Naive thymus-derived CD4-positive, alpha-beta T cell (primary cell): ENCODE data around the gene ARHGAP6. TPM values are rescaled to one million over a fixed set of nuclear protein-coding genes. Genes with fewer than 3 reads are reported as not detected.
A peak's percentile ranks its signal among the peaks of the same experiment; 100 is the strongest.

Experiments used
- ATAC-seq: fragments of 150-1000 bp; cut with Tn5 transposase; 2 replicates; pipeline ENCODE4 v1.10.0; 2021; ENCODE audit warnings: mild to moderate bottlenecking, moderate library complexity
- CTCF ChIA-PET: fragments of 350-600 bp; sonication (Branson Sonifier 250); formaldehyde crosslinking; loops from one replicate; lab custom pipeline; 2021; ENCODE audit warnings: antibody characterized with exemption; lab: Charles Lee
- POLR2A ChIA-PET: fragments of 350-600 bp; sonication (Branson Sonifier 250); formaldehyde crosslinking; loops from one replicate; lab custom pipeline; 2021; ENCODE audit warnings: antibody characterized with exemption, inconsistent platforms; lab: Charles Lee
- DNase-seq, 9 donors: peaks; one replicate each; pipeline versions ENCODE4 v3.0.0 to v3.0.0-alpha.2; 2020 to 2022; ENCODE audit warnings: mixed read lengths in 1 of 9
- H3K27ac ChIP-seq: one replicate; pipeline ENCODE4 v1.7.0; 2013; ENCODE audit warnings: mild to moderate bottlenecking, low read depth, low read length, moderate library complexity
- H3K27me3 ChIP-seq, 2 donors: one replicate each; pipeline ENCODE4 v1.7.0; 2013; ENCODE audit warnings: low read length in 2 of 2, mild to moderate bottlenecking in 2 of 2, moderate library complexity in 2 of 2; ENCODE audit not compliant: control insufficient read depth in 2 of 2, insufficient read depth in 2 of 2
- H3K36me3 ChIP-seq, 3 experiments: 1 replicate in 2 of 3; 2 replicates in 1 of 3; pipeline ENCODE4 v1.7.0; 2013; ENCODE audit warnings: low read length in 3 of 3, mild to moderate bottlenecking in 3 of 3, moderate library complexity in 1 of 3; ENCODE audit not compliant: insufficient read depth in 3 of 3, control insufficient read depth in 2 of 3
- H3K4me1 ChIP-seq, 2 donors: one replicate each; pipeline ENCODE4 v1.7.0; 2013; ENCODE audit warnings: low read length in 2 of 2, mild to moderate bottlenecking in 2 of 2, moderate library complexity in 1 of 2; ENCODE audit not compliant: control insufficient read depth in 2 of 2, insufficient read depth in 2 of 2
- H3K4me3 ChIP-seq: 2 replicates; pipeline ENCODE4 v1.7.0; 2013; ENCODE audit warnings: mild to moderate bottlenecking, low read length
- H3K9me3 ChIP-seq, 3 experiments: 1 replicate in 2 of 3; 2 replicates in 1 of 3; pipeline ENCODE4 v1.7.0; 2013; ENCODE audit warnings: low read length in 3 of 3; ENCODE audit not compliant: control insufficient read depth in 2 of 3
- H3K27ac Mint-ChIP-seq, 9 donors: one replicate each; pipeline ENCODE4 v1.8.0; 2020 to 2022; ENCODE audit warnings: mixed read lengths in 9 of 9, mild to moderate bottlenecking in 8 of 9, moderate library complexity in 5 of 9, inconsistent platforms in 2 of 9
- H3K27me3 Mint-ChIP-seq, 5 donors: one replicate each; pipeline ENCODE4 v1.8.0; 2021 to 2022; ENCODE audit warnings: mixed read lengths in 5 of 5, mild to moderate bottlenecking in 1 of 5
- H3K36me3 Mint-ChIP-seq, 5 donors: one replicate each; pipeline ENCODE4 v1.8.0; 2020 to 2022; ENCODE audit warnings: mixed read lengths in 5 of 5, mild to moderate bottlenecking in 3 of 5, inconsistent platforms in 1 of 5
- H3K4me1 Mint-ChIP-seq, 7 donors: one replicate each; pipeline ENCODE4 v1.8.0; 2020 to 2022; ENCODE audit warnings: mixed read lengths in 7 of 7, mild to moderate bottlenecking in 3 of 7, inconsistent platforms in 1 of 7
- H3K4me3 Mint-ChIP-seq, 10 donors: one replicate each; pipeline ENCODE4 v1.8.0; 2020 to 2022; ENCODE audit warnings: mild to moderate bottlenecking in 10 of 10, mixed read lengths in 10 of 10, moderate library complexity in 6 of 10, inconsistent platforms in 2 of 10
- H3K9me3 Mint-ChIP-seq, 11 donors: one replicate each; pipeline ENCODE4 v1.8.0; 2020 to 2022; ENCODE audit warnings: mixed read lengths in 11 of 11, mild to moderate bottlenecking in 4 of 11, inconsistent platforms in 1 of 11, moderate library complexity in 1 of 11
- intact Hi-C, 2 donors: fragments of 100-400 bp; cut with micrococcal nuclease; formaldehyde crosslinking; loops; one replicate each; pipeline ENCODE4 v1.15.1; 2023
- polyA plus RNA-seq, 2 donors: library from polyadenylated mRNA; unstranded; fragments of 300-500 nt; fragmentation: Illumina TruSeq; gene quantifications; one replicate each; pipeline ENCODE4 v1.2.3, GENCODE V29; 2021
- total RNA-seq, 6 experiments: library from RNA in 5 of 6; stranded (reverse) in 5 of 6; gene quantifications; 1 replicate in 5 of 6; 2 replicates in 1 of 6; pipeline ENCODE4 v1.2.3 and lab custom pipeline; 2021 to 2026

The ARHGAP6 gene
- total and polyA plus RNA-seq, 7 experiments from 2014 or later: 0.11 to 0.83 TPM; not detected in 5

DNA sequence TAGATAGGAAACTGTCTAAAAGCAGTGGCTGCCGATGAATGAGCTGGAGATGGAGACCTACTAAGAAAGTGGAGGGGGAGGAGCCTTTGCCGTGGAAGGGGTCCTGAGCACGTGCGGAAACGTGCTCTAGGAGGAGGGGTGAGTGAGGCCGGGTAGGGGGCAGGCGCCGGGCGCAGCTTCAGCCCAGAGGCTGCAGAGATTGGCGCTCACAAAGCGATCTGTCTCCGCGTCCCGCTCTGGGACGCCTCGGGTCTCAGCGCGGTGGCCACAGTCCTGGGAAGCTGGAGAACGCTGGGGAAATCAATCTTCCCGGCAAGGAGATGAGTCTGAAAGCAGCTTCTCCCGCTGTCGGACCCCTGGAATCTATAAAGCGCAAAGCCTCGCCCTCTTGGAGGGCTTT, 444 bp upstream of the ARHGAP6 start:
- CTCF ChIA-PET: interaction anchor here (0.6 kb wide), 1 partner anchor 32 kb away, joined by 3 read pairs; no protein-coding TSS in a partner anchor
- Histone ChIP-seq H3K4me1 (no peaks in the 10 kb centered on the region), H3K4me3 (no peak overlapping the region), H3K9me3 (no peaks in the 10 kb centered on the region), H3K27me3 (no peaks in the 10 kb centered on the region), H3K36me3 (no peaks in the 10 kb centered on the region), H3K27ac (no peak overlapping the region)
- H3K27me3 Mint-ChIP-seq: peaks cover 36 to 58% (median 50%) of the 10 kb centered on the region in 5 donors
- H3K4me3 Mint-ChIP-seq: peak overlapping the region in 4 of 10 donors; percentile 33 to 63 (median 47)
- ATAC-seq (no peak), DNase-seq (no peak)
- peaks cover 0 to 12% (median 3%) of the 10 kb centered on the region in 7 donors for H3K4me1 Mint-ChIP-seq
- no peaks in the 10 kb centered on the region for H3K36me3 Mint-ChIP-seq
- intact Hi-C loops: no loop called here
- H3K9me3 Mint-ChIP-seq: peaks cover 0 to 3% (median 0%) of the 10 kb centered on the region in 11 donors
- no peak overlapping the region for H3K27ac Mint-ChIP-seq
- POLR2A ChIA-PET: no interaction called here

DNA sequence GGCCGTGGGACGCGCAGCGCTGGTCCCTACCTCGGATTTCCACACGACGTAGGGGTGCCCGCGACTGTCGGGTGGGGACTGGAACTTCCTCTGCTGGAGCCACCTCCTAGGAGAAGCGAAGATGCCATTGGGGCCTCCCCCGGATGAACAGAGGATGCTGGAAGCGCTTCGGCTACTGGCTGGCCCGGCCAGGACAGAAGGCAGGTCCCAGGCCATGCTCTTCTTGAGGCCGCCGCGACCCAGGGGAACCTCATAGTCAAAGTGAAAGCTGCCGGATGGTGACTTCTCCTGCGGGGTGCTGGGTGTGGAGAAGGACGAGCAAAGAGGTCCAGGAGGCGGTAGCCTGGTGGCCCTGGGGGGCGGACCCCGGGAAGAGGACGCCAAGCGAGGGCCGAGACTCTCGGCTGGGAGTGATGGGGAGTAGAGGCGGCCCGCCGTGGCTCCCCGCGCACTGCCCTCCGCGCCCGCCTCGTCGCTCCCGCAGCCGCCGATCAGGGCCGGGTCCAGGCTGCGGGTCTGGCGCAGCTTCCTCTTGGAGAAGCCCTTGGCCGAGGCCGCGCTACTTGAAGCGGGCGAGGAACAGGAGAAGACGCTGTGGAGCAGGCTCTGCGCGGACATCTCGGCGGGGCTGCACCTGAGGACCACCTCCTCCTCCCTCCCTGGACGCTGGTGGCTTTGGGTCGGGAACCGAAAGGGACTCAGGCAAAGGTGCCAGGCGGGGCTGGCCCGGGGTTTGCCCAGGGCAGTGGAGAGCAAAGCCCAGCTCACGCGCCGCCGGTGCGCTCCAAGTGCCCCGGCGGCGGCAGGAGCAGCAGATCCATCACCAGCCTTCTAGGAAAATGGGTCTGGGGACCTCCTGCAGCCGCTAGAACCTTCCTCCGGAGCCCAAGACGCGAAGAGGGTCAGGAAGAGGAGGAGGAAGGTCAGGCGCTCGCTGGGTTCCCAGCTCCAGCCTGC, 1.2 kb downstream of the ARHGAP6 start:
- ChIA-PET CTCF (no interaction called here), POLR2A (no interaction called here)
- Histone ChIP-seq H3K27ac (no peak overlapping the region), H3K27me3 (no peaks in the 10 kb centered on the region), H3K4me3 (no peak overlapping the region), H3K9me3 (no peaks in the 10 kb centered on the region), H3K4me1 (no peaks in the 10 kb centered on the region), H3K36me3 (no peaks in the 10 kb centered on the region)
- Mint-ChIP-seq H3K4me3 (peak overlapping the region in 5 of 10 donors; percentile 14 to 74 (median 36)), H3K9me3 (peaks cover 0 to 5% (median 0%) of the 10 kb centered on the region in 11 donors), H3K4me1 (peaks cover 0 to 12% (median 3%) of the 10 kb centered on the region in 7 donors), H3K27ac (no peak overlapping the region), H3K27me3 (peaks cover 32 to 57% (median 44%) of the 10 kb centered on the region in 5 donors), H3K36me3 (no peaks in the 10 kb centered on the region)
- intact Hi-C loops: no loop called here
- ATAC-seq (no peak), DNase-seq (no peak)

DNA sequence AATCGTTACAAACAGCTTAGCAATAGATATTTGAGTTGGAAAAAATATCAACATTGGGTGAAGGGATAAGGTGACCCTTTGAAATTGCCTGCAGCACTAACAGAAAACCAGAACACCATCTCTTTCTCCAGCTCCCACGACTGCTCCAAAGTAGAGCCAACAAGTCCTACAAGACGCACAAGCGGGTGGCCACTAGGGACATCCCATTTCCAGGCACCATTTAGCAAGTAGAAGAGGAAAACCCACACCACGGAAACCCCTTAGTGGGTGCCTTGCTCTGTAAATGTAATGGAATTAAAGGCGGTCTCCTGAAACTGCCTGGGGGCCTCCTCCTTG, 1.9 kb downstream of the ARHGAP6 start:
- Histone ChIP-seq H3K9me3 (no peaks in the 10 kb centered on the region), H3K27ac (no peak overlapping the region), H3K27me3 (no peaks in the 10 kb centered on the region), H3K4me3 (no peak overlapping the region), H3K36me3 (no peaks in the 10 kb centered on the region), H3K4me1 (no peaks in the 10 kb centered on the region)
- Mint-ChIP-seq H3K27me3 (peaks cover 29 to 52% (median 41%) of the 10 kb centered on the region in 5 donors), H3K4me1 (peaks cover 0 to 12% (median 3%) of the 10 kb centered on the region in 7 donors), H3K4me3 (peak overlapping the region in 6 of 10 donors; percentile 7 to 74 (median 32)), H3K27ac (no peak overlapping the region), H3K9me3 (peaks cover 0 to 5% (median 0%) of the 10 kb centered on the region in 11 donors), H3K36me3 (no peaks in the 10 kb centered on the region)
- intact Hi-C loops: no loop called here
- ChIA-PET POLR2A (no interaction called here), CTCF (no interaction called here)
- DNase-seq (no peak), ATAC-seq (no peak)

DNA sequence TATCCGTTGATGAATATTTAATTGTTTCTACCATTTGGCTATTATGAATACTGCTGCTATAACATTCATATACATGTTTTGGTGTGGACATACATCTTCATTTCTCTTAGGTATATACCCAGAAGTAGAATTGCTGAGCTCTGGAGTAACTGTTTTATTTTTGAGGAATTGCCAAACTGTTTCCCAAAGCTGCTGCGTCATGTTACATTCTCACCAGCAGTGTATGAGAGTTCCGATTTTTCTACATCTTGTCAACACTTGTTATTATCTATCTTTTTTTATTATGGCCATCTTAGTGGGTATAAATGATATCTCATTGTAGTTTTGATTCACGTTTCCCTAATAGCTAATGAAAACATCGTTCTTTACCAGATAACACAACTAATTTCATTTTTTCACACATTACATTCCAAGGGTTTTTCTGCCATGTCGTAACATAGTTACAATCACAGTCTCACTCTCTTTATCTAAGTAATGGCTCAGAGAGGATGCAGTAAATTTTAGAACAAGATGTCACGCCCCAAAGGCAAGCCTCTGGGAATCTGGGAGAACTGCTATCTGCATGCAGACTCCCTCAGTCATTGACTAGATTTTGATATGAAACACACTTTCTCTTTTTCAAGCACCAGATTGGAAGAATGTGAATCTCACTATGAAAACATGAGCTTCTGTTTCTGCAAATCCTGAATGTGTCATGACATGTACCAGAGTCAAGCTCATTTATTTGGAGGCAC, 10.3 kb downstream of the ARHGAP6 start:
- Mint-ChIP-seq H3K9me3 (no peaks in the 10 kb centered on the region), H3K36me3 (no peaks in the 10 kb centered on the region), H3K4me1 (no peaks in the 10 kb centered on the region), H3K4me3 (no peak overlapping the region), H3K27ac (no peak overlapping the region), H3K27me3 (peaks cover 3 to 24% (median 12%) of the 10 kb centered on the region in 5 donors)
- DNase-seq (no peak), ATAC-seq (no peak)
- H3K27ac ChIP-seq: no peak overlapping the region
- H3K9me3 ChIP-seq: no peaks in the 10 kb centered on the region
- intact Hi-C loops: no loop called here
- no peaks in the 10 kb centered on the region for H3K27me3 ChIP-seq
- H3K36me3 ChIP-seq: no peaks in the 10 kb centered on the region
- H3K4me1 ChIP-seq: no peaks in the 10 kb centered on the region
- CTCF ChIA-PET: no interaction called here
- POLR2A ChIA-PET: no interaction called here
- no peak overlapping the region for H3K4me3 ChIP-seq

DNA sequence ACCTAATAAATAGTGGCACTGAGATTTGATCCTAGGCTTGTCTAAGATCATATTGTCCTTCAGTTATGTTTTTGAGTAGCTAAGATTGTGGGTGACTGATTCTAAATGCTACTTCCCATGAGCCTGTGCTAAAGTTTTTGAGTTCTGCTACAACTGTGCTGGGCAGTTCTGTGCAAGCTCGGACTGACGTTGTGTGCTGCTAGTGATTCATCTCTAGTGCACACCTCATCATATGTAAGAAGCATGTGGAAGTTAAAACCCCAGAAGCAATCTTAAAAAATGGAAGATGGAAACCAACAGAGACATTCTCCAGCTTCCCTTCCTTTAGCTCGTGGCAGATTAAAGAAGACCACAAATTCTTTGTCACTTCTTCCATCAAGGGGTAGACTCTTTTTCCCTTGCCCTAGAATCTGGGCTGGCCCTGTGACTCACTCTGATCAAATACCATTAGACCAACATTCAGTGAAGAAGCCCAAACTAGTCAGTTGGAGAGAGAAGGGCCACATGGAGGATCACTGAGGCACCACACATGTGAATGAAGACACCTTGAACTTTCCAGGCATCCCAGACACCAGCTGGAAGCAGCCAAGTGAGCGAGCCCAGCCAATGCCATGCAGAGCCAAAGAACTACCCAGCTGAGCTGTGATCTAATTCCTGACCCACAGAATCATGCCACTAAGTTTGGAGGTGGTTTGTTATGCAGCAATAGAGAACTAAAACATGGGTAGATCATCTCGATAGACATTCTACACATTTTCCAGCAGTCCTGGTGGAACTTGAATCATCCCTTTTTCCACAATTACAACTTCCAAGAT, 16.8 kb downstream of the ARHGAP6 start:
- no peaks in the 10 kb centered on the region for H3K9me3 ChIP-seq
- ATAC-seq: no peak
- Mint-ChIP-seq H3K27me3 (peaks cover 0 to 9% (median 6%) of the 10 kb centered on the region in 5 donors), H3K36me3 (no peaks in the 10 kb centered on the region), H3K27ac (no peak overlapping the region), H3K9me3 (peaks cover 0 to 4% (median 0%) of the 10 kb centered on the region in 11 donors), H3K4me1 (no peaks in the 10 kb centered on the region), H3K4me3 (no peak overlapping the region)
- H3K27me3 ChIP-seq: no peaks in the 10 kb centered on the region
- H3K27ac ChIP-seq: no peak overlapping the region
- ChIA-PET CTCF (no interaction called here), POLR2A (no interaction called here)
- no peak for DNase-seq
- no peaks in the 10 kb centered on the region for H3K36me3 ChIP-seq
- no peaks in the 10 kb centered on the region for H3K4me1 ChIP-seq
- intact Hi-C loops: no loop called here
- H3K4me3 ChIP-seq: no peak overlapping the region

DNA sequence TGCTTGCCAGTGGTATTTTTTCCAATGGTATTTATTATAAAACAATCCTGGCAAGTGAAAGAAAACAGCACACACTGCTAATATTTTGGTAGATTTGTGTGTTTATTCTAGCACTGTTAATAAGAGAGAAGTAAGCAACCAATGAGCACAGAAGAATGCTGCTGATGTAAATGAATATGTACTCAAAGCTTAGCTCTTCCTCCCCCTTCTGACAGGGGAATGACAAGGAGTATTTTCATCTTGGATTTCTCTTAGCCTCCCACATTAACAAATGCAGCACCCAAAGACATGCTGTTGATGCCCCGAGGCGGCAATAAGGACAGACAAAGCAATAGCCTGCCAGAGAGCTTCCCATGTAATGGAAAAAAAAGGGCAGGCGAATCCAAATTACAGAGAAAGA, 18.6 kb downstream of the ARHGAP6 start:
- ChIA-PET CTCF (no interaction called here), POLR2A (no interaction called here)
- no peaks in the 10 kb centered on the region for H3K36me3 ChIP-seq
- H3K27ac ChIP-seq: no peak overlapping the region
- no peaks in the 10 kb centered on the region for H3K4me1 ChIP-seq
- H3K9me3 ChIP-seq: no peaks in the 10 kb centered on the region
- H3K27me3 Mint-ChIP-seq: peaks cover 0 to 14% (median 8%) of the 10 kb centered on the region in 5 donors
- no peaks in the 10 kb centered on the region for H3K27me3 ChIP-seq
- H3K9me3 Mint-ChIP-seq: peaks cover 0 to 4% (median 0%) of the 10 kb centered on the region in 11 donors
- H3K36me3 Mint-ChIP-seq: no peaks in the 10 kb centered on the region
- intact Hi-C loops: no loop called here
- no peak overlapping the region for H3K4me3 ChIP-seq
- no peaks in the 10 kb centered on the region for H3K4me1 Mint-ChIP-seq
- no peak overlapping the region for H3K27ac Mint-ChIP-seq
- H3K4me3 Mint-ChIP-seq: no peak overlapping the region
- ATAC-seq: no peak
- DNase-seq: no peak
